OCI-LY1 (cell line): ENCODE results near the gene CHCHD6.

Source experiments
- H2AFZ ChIP-seq: fragments of 200-600 bp; sonication (generic), shearing (Covaris generic); 2 replicates; pipeline ENCODE4 v1.6.0; 2014; ENCODE audit warnings: antibody characterized with exemption, mild to moderate bottlenecking, low read length
- H3F3A ChIP-seq: fragments of 200-600 bp; sonication (generic), shearing (Covaris generic); 2 replicates; pipeline ENCODE4 v1.6.0; 2014; ENCODE audit warnings: mild to moderate bottlenecking, antibody characterized with exemption, low read length, moderate library complexity; ENCODE audit not compliant: insufficient read depth
- H3K27ac ChIP-seq: fragments of 200-600 bp; sonication (generic); 2 replicates; pipeline ENCODE4 v1.5.1; 2014; ENCODE audit warnings: low read length, mixed run types, mild to moderate bottlenecking, low read depth; ENCODE audit not compliant: poor library complexity, severe bottlenecking
- H3K27me3 ChIP-seq: fragments of 200-600 bp; sonication (generic); 2 replicates; pipeline ENCODE4 v1.6.0; 2014; ENCODE audit warnings: antibody characterized with exemption, mild to moderate bottlenecking, low read length, moderate library complexity; ENCODE audit not compliant: insufficient read depth
- H3K36me3 ChIP-seq: fragments of 200-600 bp; sonication (generic); 2 replicates; pipeline ENCODE4 v1.6.1; 2014; ENCODE audit warnings: mild to moderate bottlenecking, antibody characterized with exemption, low read length, moderate library complexity, mixed read lengths; ENCODE audit not compliant: insufficient read depth
- H3K4me1 ChIP-seq: fragments of 200-600 bp; sonication (generic); 2 replicates; pipeline ENCODE4 v1.5.1; 2014; ENCODE audit warnings: mild to moderate bottlenecking, low read length, moderate library complexity; ENCODE audit not compliant: insufficient read depth, severe bottlenecking
- H3K4me2 ChIP-seq: fragments of 200-600 bp; sonication (generic), shearing (Covaris generic); 2 replicates; pipeline ENCODE4 v1.6.1; 2014; ENCODE audit warnings: low read length
- H3K4me3 ChIP-seq: fragments of 200-600 bp; sonication (generic); 2 replicates; pipeline ENCODE4 v1.5.1; 2014; ENCODE audit warnings: low read length, low read depth, mild to moderate bottlenecking, mixed read lengths; ENCODE audit not compliant: poor library complexity, severe bottlenecking
- H3K79me2 ChIP-seq: fragments of 200-600 bp; shearing (Covaris generic); 2 replicates; pipeline ENCODE4 v1.6.1; 2016; ENCODE audit warnings: mixed run types, low read length, mixed read lengths; ENCODE audit not compliant: insufficient read depth
- H3K9ac ChIP-seq: fragments of 200-600 bp; sonication (generic), shearing (Covaris generic); 2 replicates; pipeline ENCODE4 v1.6.1; 2014; ENCODE audit warnings: mild to moderate bottlenecking, low read length, mixed read lengths
- H3K9me2 ChIP-seq: fragments of 200-600 bp; sonication (generic), shearing (Covaris generic); 2 replicates; pipeline ENCODE4 v1.6.1; 2014; ENCODE audit warnings: low read depth, mild to moderate bottlenecking, low read length, mixed read lengths
- H3K9me3 ChIP-seq: fragments of 200-600 bp; shearing (Covaris generic); 2 replicates; pipeline ENCODE4 v1.6.1; 2014; ENCODE audit warnings: low read length, mixed read lengths
- H4K20me1 ChIP-seq: fragments of 200-600 bp; sonication (generic), shearing (Covaris generic); 2 replicates; pipeline ENCODE4 v1.6.0; 2016; ENCODE audit warnings: mild to moderate bottlenecking, low read length; ENCODE audit not compliant: insufficient read depth
- EZH2 ChIP-seq: fragments of 200-600 bp; sonication (generic), shearing (Covaris generic); IDR thresholded peaks from 2 replicates; pipeline ENCODE4 v1.8.0; 2017; ENCODE audit warnings: borderline replicate concordance, mixed run types, mild to moderate bottlenecking, antibody characterized with exemption, low read length, moderate library complexity, mixed read lengths
- TF ChIP-seq, protein P1 (sequence below): fragments of 200-600 bp; sonication (generic), shearing (Covaris generic); IDR thresholded peaks from 2 replicates; pipeline ENCODE4 v1.5.1; 2017; ENCODE audit warnings: mild to moderate bottlenecking, antibody characterized with exemption, low read length, moderate library complexity, mixed read lengths

The CHCHD6 gene

DNA sequence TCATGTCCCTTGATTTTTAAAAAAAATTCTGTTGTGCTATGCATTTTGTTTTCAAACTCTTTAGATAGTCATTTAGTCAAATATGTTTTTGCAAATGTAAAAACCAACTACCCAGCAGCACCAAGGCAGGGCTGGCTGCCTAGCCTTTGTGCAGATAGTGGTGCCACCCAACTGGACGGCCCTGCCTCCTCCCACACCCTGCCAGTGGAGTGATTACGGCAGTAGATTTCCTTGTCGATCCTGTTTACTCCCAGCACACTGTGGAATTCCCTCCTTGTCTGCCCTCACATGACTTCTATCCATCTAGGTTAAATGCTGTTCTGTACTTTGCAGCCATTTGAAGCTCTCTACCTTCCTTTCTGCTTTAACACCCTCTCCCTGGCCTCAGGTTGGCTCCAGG is 199.5 kb downstream of the CHCHD6 start:
- H3K27ac ChIP-seq: no peak overlapping the region
- H3K9ac ChIP-seq: no peak overlapping the region
- H3K27me3 ChIP-seq: no peaks in the 10 kb centered on the region
- no peaks in the 10 kb centered on the region for H3F3A ChIP-seq
- TF ChIP-seq EZH2: no peak
- TF ChIP-seq, protein P1, sequence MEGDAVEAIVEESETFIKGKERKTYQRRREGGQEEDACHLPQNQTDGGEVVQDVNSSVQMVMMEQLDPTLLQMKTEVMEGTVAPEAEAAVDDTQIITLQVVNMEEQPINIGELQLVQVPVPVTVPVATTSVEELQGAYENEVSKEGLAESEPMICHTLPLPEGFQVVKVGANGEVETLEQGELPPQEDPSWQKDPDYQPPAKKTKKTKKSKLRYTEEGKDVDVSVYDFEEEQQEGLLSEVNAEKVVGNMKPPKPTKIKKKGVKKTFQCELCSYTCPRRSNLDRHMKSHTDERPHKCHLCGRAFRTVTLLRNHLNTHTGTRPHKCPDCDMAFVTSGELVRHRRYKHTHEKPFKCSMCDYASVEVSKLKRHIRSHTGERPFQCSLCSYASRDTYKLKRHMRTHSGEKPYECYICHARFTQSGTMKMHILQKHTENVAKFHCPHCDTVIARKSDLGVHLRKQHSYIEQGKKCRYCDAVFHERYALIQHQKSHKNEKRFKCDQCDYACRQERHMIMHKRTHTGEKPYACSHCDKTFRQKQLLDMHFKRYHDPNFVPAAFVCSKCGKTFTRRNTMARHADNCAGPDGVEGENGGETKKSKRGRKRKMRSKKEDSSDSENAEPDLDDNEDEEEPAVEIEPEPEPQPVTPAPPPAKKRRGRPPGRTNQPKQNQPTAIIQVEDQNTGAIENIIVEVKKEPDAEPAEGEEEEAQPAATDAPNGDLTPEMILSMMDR: no peak
- no peak overlapping the region for H3K4me3 ChIP-seq
- no peaks in the 10 kb centered on the region for H3K36me3 ChIP-seq
- no peak overlapping the region for H2AFZ ChIP-seq
- H3K9me3 ChIP-seq: no peaks in the 10 kb centered on the region
- H4K20me1 ChIP-seq: no peaks in the 10 kb centered on the region
- H3K4me1 ChIP-seq: no peaks in the 10 kb centered on the region
- no peaks in the 10 kb centered on the region for H3K9me2 ChIP-seq
- H3K4me2 ChIP-seq: no peak overlapping the region
- H3K79me2 ChIP-seq: no peaks in the 10 kb centered on the region

DNA sequence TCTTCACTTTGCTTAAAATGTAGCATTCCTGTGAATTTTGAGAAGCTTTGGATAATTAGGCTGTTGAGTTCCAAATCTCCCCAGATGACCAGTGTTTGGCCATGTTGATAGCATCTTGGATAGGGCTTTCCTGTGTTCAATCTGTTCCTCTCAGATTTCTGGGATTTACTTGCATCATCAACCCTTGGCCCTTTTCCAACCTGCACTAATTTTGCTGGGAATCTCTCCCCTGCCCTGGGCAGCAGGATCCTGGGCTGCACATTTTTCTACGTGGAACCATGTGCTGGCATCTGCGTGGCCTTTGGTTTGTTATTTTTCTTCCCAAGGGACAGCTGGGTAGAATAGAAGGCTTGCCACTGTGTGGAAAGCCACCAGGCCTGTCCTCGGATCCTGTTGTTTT is 203.5 kb downstream of the CHCHD6 start:
- Histone ChIP-seq H3K4me2 (no peak overlapping the region), H3K9me2 (no peaks in the 10 kb centered on the region), H3K79me2 (no peaks in the 10 kb centered on the region), H3K36me3 (no peaks in the 10 kb centered on the region), H4K20me1 (no peaks in the 10 kb centered on the region), H3K4me3 (no peak overlapping the region), H3F3A (no peaks in the 10 kb centered on the region), H2AFZ (no peak overlapping the region), H3K27ac (no peak overlapping the region), H3K4me1 (no peaks in the 10 kb centered on the region), H3K27me3 (no peaks in the 10 kb centered on the region), H3K9ac (no peak overlapping the region), H3K9me3 (no peaks in the 10 kb centered on the region)
- TF ChIP-seq EZH2: no peak
- TF ChIP-seq, protein P1: no peak

DNA sequence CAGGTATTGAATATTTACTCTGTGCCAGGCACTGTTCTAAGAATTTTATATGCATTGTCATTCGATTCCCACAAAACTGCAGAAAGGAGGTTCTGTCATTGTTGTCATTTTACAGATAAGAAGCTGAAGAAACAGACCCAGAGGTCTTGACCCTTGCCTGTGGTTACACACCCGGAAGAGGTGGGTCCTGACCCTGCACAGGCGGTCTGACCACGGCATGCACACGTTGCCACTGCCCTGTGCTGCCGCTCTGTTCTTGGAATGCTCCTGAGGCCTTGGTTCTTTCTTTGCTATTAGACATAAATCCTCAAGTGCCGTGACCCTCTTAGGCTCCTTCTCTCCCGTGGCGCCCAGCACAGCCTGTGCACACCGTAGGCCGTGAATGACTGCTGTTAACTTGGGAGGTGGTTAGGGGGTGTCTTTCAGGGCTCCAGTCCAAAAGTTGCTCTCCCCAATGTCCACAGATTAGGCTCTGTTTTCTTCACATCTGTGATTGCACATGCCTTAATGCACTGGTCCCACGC is 204.8 kb downstream of the CHCHD6 start:
- Histone ChIP-seq H3K9ac (no peak overlapping the region), H3K4me3 (no peak overlapping the region), H3K27ac (no peak overlapping the region), H3K9me3 (no peaks in the 10 kb centered on the region), H3F3A (no peaks in the 10 kb centered on the region), H3K79me2 (no peaks in the 10 kb centered on the region), H2AFZ (no peak overlapping the region), H3K9me2 (no peaks in the 10 kb centered on the region), H3K27me3 (no peaks in the 10 kb centered on the region), H3K4me1 (no peaks in the 10 kb centered on the region), H4K20me1 (no peaks in the 10 kb centered on the region), H3K4me2 (no peak overlapping the region), H3K36me3 (no peaks in the 10 kb centered on the region)
- TF ChIP-seq, protein P1: no peak
- no peak for TF ChIP-seq EZH2
